Breast epithelium (tissue), 4 donors: ENCODE data around the gene GHRL. TPM values are rescaled to one million over a fixed set of nuclear protein-coding genes. Genes with fewer than 3 reads are reported as not detected.

Experiments
- DNase-seq, 2 donors: peaks; one replicate each; pipeline ENCODE4 v3.0.0-alpha.2; 2019; ENCODE audit warnings: low spot score in 2 of 2
- H3K27ac ChIP-seq, 2 donors: fragments of 200-600 bp; sonication (generic) in 1 of 2; one replicate each; pipeline ENCODE4 v1.5.1; 2016 to 2019; ENCODE audit warnings: mild to moderate bottlenecking in 1 of 2
- H3K27me3 ChIP-seq, 2 donors: fragments of 200-600 bp; sonication (generic) in 1 of 2; one replicate each; pipeline versions ENCODE4 v1.5.1 to v1.6.0; 2017 to 2019; ENCODE audit warnings: control low read depth in 1 of 2, mild to moderate bottlenecking in 1 of 2
- H3K36me3 ChIP-seq: fragments of 200-600 bp; one replicate; pipeline ENCODE4 v1.5.1; 2019
- H3K4me1 ChIP-seq, 2 donors: fragments of 200-600 bp; sonication (generic); one replicate each; pipeline ENCODE4 v1.5.1; 2016 to 2019; ENCODE audit warnings: control low read depth in 1 of 2
- H3K4me3 ChIP-seq, 3 donors: fragments of 200-600 bp; sonication (generic); 1 replicate in 2 of 3; 2 replicates in 1 of 3; pipeline ENCODE4 v1.5.1; 2016 to 2019; ENCODE audit warnings: mild to moderate bottlenecking in 3 of 3, moderate library complexity in 2 of 3
- H3K9me3 ChIP-seq, 2 donors: fragments of 200-600 bp; sonication (generic) in 1 of 2; one replicate each; pipeline ENCODE4 v1.5.1; 2016 to 2019; ENCODE audit warnings: control low read depth in 1 of 2
- CTCF ChIP-seq, 3 donors: fragments of 450-650 bp; IDR thresholded peaks; one replicate each; pipeline ENCODE4 v1.5.1; 2016 to 2017; ENCODE audit warnings: antibody characterized with exemption in 3 of 3, mild to moderate bottlenecking in 3 of 3, moderate library complexity in 3 of 3
- POLR2A ChIP-seq: fragments of 450-650 bp; IDR thresholded peaks from one replicate; pipeline ENCODE4 v1.6.1; 2016; ENCODE audit warnings: antibody characterized with exemption, mild to moderate bottlenecking, moderate library complexity
- POLR2AphosphoS5 ChIP-seq, 3 donors: sonication (generic); formaldehyde crosslinking; IDR thresholded peaks; one replicate each; pipeline ENCODE4 v1.6.1; 2017; ENCODE audit warnings: antibody characterized with exemption in 3 of 3
- intact Hi-C: fragments of 100-400 bp; cut with DNase I; formaldehyde crosslinking; loops from one replicate; pipeline ENCODE4 v1.15.1; 2023; ENCODE audit warnings: low total_unique reads
- total RNA-seq, 3 donors: library from RNA; depleted of rRNA; stranded (reverse); fragments of >200 nt; gene quantifications; one replicate each; pipeline ENCODE4 v1.1.0, GENCODE V29; 2016

GHRL gene
- total RNA-seq, 3 donors from 2014 or later: 0.66 to 1.0 TPM; not detected in 1

- Histone ChIP-seq H3K4me1 (no peaks in the 10 kb centered on the region), H3K27ac (no peak overlapping the region), H3K36me3 (no peaks in the 10 kb centered on the region), H3K4me3 (no peak overlapping the region), H3K9me3 (no peaks in the 10 kb centered on the region), H3K27me3 (no peaks in the 10 kb centered on the region)
- intact Hi-C loops: loop anchor here (5.0 kb wide), 1 partner anchor 119 kb away; no protein-coding TSS in a partner anchor
- DNase-seq: no peak
- TF ChIP-seq POLR2AphosphoS5 (IDR thresholded peaks at IDR 0.05): no peak
- TF ChIP-seq POLR2A: no peak
- TF ChIP-seq CTCF (IDR thresholded peaks at IDR 0.05): no peak
Measured at GRCh38 chr3:10335871-10336622, 43.3 kb upstream of the GHRL start.

GRCh38 chr3:10335190-10335738 is 42.5 kb upstream of the GHRL start:
- no peak overlapping the region for H3K27ac ChIP-seq
- peaks cover 0 to 5% of the 10 kb centered on the region in 2 donors for H3K27me3 ChIP-seq
- H3K4me3 ChIP-seq: no peak overlapping the region
- H3K9me3 ChIP-seq: no peaks in the 10 kb centered on the region
- H3K4me1 ChIP-seq: no peaks in the 10 kb centered on the region
- intact Hi-C loops: loop anchor here (5.0 kb wide), 1 partner anchor 118 kb away; no protein-coding TSS in a partner anchor
- no peak for DNase-seq
- no peak for TF ChIP-seq POLR2AphosphoS5 (IDR thresholded peaks at IDR 0.05)
- no peak for TF ChIP-seq CTCF (IDR thresholded peaks at IDR 0.05)
- no peak for TF ChIP-seq POLR2A
- no peaks in the 10 kb centered on the region for H3K36me3 ChIP-seq

DNA sequence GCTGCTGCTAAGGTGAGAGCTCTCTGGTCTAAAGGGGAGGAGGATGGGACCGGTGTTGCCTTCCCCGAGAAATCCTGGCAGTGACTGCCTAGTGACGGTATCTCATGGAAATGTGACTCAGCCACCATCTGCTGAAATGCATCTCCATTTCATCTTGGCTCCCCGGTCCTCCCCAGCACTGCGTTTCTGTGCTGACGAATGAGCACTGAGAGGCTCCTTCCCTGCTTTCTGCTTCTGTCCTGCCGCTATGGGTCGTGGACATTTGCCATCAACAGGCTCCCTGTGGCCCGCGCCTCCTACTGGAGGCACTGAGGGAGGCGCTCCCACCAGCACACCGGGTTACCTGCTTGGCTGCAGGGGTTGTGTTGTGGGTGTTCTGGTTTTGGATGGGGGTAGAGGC is 41.7 kb upstream of the GHRL start:
- Histone ChIP-seq H3K4me3 (no peak overlapping the region), H3K27ac (no peak overlapping the region), H3K36me3 (no peaks in the 10 kb centered on the region), H3K9me3 (no peaks in the 10 kb centered on the region), H3K4me1 (no peaks in the 10 kb centered on the region), H3K27me3 (peaks cover 0 to 12% of the 10 kb centered on the region in 2 donors)
- no peak for DNase-seq
- intact Hi-C loops: no loop called here
- TF ChIP-seq CTCF (IDR thresholded peaks at IDR 0.05) (no peak), POLR2AphosphoS5 (IDR thresholded peaks at IDR 0.05) (no peak), POLR2A (no peak)

- H3K36me3 ChIP-seq: no peaks in the 10 kb centered on the region
- peaks cover 0 to 16% of the 10 kb centered on the region in 2 donors for H3K27me3 ChIP-seq
- no peaks in the 10 kb centered on the region for H3K9me3 ChIP-seq
- intact Hi-C loops: no loop called here
- TF ChIP-seq POLR2A: no peak
- H3K4me3 ChIP-seq: no peak overlapping the region
- no peaks in the 10 kb centered on the region for H3K4me1 ChIP-seq
- H3K27ac ChIP-seq: no peak overlapping the region
- no peak for DNase-seq
Measured at GRCh38 chr3:10334042-10334441, 41.3 kb upstream of the GHRL start.

DNA sequence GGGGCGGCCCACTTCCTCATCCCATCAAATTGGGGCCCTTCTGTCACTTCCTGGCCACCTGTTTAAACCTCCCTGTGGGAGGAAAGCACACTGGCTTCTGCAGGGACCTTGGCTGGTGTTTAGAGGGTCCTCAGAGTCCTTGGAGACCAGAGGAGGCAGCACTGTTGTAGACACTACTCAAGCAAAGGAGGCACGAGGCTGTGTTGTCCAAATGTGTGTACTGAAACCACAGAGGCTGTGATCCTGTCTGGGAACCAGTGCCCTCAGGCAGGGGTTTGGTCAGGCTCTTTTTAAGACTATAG is 40.6 kb upstream of the GHRL start:
- no peak for DNase-seq
- H3K4me1 ChIP-seq: no peaks in the 10 kb centered on the region
- TF ChIP-seq CTCF (IDR thresholded peaks at IDR 0.05): no peak
- H3K9me3 ChIP-seq: no peaks in the 10 kb centered on the region
- H3K27me3 ChIP-seq: peaks cover 0 to 23% of the 10 kb centered on the region in 2 donors
- no peak overlapping the region for H3K4me3 ChIP-seq
- H3K27ac ChIP-seq: no peak overlapping the region
- no peaks in the 10 kb centered on the region for H3K36me3 ChIP-seq
- intact Hi-C loops: no loop called here
